BLaER1 (cell line): ENCODE measurements around the gene PDZRN3.

Source experiments
- H3K27ac ChIP-seq: shearing (Covaris generic); formaldehyde crosslinking; 2 replicates; pipeline ENCODE4 v1.8.1; 2022
- H3K27me3 ChIP-seq: shearing (Covaris generic); formaldehyde crosslinking; 2 replicates; pipeline ENCODE4 v1.8.1; 2022
- H3K36me3 ChIP-seq: shearing (Covaris generic); formaldehyde crosslinking; 2 replicates; pipeline ENCODE4 v1.8.1; 2022
- H3K4me1 ChIP-seq: shearing (Covaris generic); formaldehyde crosslinking; 2 replicates; pipeline ENCODE4 v1.8.1; 2022
- H3K4me2 ChIP-seq: shearing (Covaris generic); formaldehyde crosslinking; 2 replicates; pipeline ENCODE4 v1.8.1; 2022
- H3K4me3 ChIP-seq: shearing (Covaris generic); formaldehyde crosslinking; 2 replicates; pipeline ENCODE4 v1.8.1; 2022
- H3K9ac ChIP-seq: shearing (Covaris generic); formaldehyde crosslinking; 2 replicates; pipeline ENCODE4 v1.8.1; 2022
- H3K9me3 ChIP-seq: shearing (Covaris generic); formaldehyde crosslinking; 2 replicates; pipeline ENCODE4 v1.8.1; 2022
- H4K20me1 ChIP-seq: shearing (Covaris generic); formaldehyde crosslinking; 2 replicates; pipeline ENCODE4 v1.8.1; 2022
- Cebpa-rat ChIP-seq: shearing (Covaris generic); IDR thresholded peaks from 2 replicates; pipeline ENCODE4 v1.8.1; 2022

PDZRN3 gene

DNA sequence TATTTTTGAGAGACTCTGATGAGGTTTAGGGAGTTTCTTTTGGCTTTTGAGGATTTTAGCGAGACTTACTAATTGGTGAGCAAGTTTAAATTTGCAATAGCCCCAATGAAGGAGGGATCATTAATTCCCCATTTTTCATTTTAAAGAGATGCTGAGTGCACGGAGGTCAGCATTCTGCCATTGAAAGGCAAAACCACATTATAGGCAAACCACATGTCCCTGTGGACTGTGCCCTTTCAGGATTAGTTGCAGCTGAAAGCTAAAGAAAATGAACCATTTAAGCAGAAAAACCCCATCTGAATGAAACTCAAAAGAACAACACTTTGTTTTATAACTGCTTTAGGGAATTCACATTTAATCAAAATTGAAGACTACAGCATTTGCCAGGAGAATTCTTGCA lies 246.5 kb downstream of the PDZRN3 start:
- H3K27ac ChIP-seq: no peak overlapping the region
- H3K4me1 ChIP-seq: peaks cover 23% of the 10 kb centered on the region
- H3K36me3 ChIP-seq: no peaks in the 10 kb centered on the region
- no peak for TF ChIP-seq Cebpa-rat
- no peak overlapping the region for H3K4me3 ChIP-seq
- no peaks in the 10 kb centered on the region for H3K27me3 ChIP-seq
- no peak overlapping the region for H3K9ac ChIP-seq
- H3K4me2 ChIP-seq: peak overlapping the region; percentile 60
- H3K9me3 ChIP-seq: peaks cover 11% of the 10 kb centered on the region
- H4K20me1 ChIP-seq: no peaks in the 10 kb centered on the region

DNA sequence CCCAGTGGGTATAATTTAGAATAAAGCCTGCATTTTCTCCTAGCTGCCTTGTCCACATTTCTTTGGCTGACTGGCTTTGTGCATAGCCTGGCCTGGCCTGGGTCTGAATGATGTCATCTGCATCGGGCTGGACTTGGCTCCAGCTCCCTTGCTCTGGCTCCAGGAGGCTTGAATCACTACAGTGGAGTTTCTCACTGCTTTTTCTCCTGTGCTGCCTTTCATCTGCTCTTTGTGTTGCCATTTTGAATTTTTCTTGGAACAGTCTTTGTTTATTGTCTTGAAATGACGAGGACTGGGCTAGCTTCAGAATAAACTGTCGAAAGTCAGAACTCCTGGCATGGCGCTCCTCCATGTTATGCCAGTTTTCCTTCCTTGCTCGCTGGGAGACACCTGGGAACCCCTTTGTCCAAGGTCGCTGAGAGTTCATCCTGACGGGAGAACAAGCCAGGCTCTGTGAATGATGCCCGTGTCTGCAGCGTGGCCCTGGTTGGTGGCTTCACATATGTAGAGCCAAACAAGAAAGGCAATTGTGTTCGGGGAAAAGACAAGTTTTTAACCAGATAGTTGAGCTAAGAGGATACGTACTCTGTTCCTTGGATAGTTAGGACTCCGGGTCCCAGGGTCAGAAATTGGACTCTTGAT lies 258.9 kb downstream of the PDZRN3 start:
- Histone ChIP-seq H3K4me2 (no peak overlapping the region), H4K20me1 (no peaks in the 10 kb centered on the region), H3K36me3 (no peaks in the 10 kb centered on the region), H3K4me1 (no peaks in the 10 kb centered on the region), H3K27me3 (no peaks in the 10 kb centered on the region), H3K9ac (no peak overlapping the region), H3K27ac (no peak overlapping the region), H3K9me3 (no peaks in the 10 kb centered on the region), H3K4me3 (no peak overlapping the region)
- TF ChIP-seq Cebpa-rat: no peak

DNA sequence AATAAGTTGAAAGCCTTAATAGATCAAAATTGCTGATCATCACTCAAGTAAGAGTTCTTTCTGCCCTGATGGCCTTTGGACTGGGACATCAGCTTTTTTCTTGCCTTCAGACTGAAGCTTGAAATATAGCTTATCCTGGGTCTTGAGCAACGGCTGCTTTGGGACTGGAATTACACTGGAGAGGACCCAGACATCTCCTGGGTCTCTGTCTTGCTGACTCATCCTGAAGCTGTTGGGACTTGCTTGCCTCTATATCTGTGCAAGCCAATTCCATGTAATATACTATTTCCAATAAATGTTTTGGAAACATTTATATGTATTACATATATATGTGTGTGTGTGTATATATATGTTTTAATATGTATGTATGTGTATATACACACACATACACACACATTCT lies 260.2 kb downstream of the PDZRN3 start:
- Histone ChIP-seq H3K27me3 (no peaks in the 10 kb centered on the region), H3K4me1 (no peaks in the 10 kb centered on the region), H3K4me3 (no peak overlapping the region), H3K4me2 (no peak overlapping the region), H3K36me3 (no peaks in the 10 kb centered on the region), H3K27ac (no peak overlapping the region), H3K9me3 (no peaks in the 10 kb centered on the region), H4K20me1 (no peaks in the 10 kb centered on the region), H3K9ac (no peak overlapping the region)
- no peak for TF ChIP-seq Cebpa-rat

DNA sequence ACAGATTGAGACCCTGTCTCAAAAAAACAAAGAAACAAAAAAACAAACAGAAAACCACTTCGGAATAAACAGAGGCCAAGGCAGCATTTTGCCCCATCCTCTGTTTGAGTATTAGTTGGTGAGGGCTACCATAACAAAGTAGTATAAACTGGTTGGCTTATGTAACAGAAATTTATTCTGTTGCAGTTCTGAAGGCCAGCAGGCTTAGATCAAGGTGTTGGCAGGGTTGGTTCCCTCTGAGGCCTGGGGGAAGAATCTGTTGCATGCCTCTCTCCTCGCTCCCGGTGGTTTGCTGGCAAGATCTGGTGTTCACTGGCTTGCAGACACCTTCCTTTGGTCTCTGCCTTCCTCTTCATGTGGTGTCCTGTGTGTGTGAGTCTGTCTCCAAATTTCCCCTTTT lies 261.6 kb downstream of the PDZRN3 start:
- no peak overlapping the region for H3K9ac ChIP-seq
- TF ChIP-seq Cebpa-rat: no peak

DNA sequence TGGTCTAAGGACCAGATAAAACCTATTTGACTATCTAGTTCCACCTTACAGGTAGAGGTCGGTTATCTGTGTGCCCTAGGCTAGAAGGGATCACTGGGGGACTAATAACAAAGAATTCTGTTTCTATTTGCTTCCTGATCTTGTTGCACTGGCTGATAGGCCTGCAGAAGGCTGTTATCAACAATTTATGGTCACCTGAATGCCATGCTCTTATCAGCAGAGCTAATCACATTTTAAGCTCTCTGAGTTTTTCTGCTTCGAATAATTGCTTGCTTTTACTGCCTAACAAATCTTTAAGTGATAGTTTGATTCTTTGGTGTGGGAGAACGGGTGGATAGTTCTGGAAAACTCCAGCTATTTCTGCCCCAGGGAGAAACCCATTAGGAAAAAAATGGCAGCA lies 263.1 kb downstream of the PDZRN3 start:
- H3K4me2 ChIP-seq: no peak overlapping the region
- H3K9ac ChIP-seq: no peak overlapping the region
- TF ChIP-seq Cebpa-rat: no peak
- peaks cover 10% of the 10 kb centered on the region for H3K9me3 ChIP-seq
- H3K4me3 ChIP-seq: no peak overlapping the region
- no peaks in the 10 kb centered on the region for H3K4me1 ChIP-seq
- no peaks in the 10 kb centered on the region for H3K36me3 ChIP-seq
- no peaks in the 10 kb centered on the region for H3K27me3 ChIP-seq
- H4K20me1 ChIP-seq: no peaks in the 10 kb centered on the region
- no peak overlapping the region for H3K27ac ChIP-seq

More for the DNA sequence above, 261.6 kb downstream of the PDZRN3 start:
- Histone ChIP-seq H3K27me3 (no peaks in the 10 kb centered on the region), H3K9me3 (peaks cover 10% of the 10 kb centered on the region), H3K27ac (no peak overlapping the region), H3K4me3 (no peak overlapping the region), H3K36me3 (no peaks in the 10 kb centered on the region), H3K4me2 (no peak overlapping the region), H3K4me1 (no peaks in the 10 kb centered on the region), H4K20me1 (no peaks in the 10 kb centered on the region)

DNA sequence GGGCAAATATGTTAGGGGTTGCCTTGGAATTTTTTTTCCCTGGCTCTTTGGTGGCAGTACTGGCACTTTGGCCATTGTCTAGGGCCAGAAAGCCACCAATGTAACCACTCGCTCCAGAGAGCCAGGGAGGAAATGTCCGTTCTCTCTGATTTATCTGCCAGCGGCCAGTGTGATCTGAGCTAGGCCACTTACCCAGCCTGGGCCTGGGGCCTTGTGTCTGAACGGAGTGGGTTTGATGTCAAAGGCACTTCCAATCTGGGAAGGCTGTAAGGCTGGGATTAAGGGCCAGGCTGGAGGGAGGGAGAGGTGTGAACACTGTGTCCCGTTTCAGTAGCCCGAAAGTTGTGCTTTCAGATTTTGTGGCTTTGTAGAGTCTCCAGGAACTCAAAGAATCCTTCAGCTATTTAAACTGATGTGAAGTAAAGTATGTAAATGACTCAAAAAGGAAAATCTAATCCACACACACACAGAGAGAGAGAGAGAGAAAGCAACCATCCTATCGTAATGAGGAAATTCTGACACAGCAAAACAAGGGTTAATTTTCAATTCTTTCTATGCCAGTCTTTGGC lies 271.0 kb downstream of the PDZRN3 start:
- Histone ChIP-seq H3K9ac (no peak overlapping the region), H3K9me3 (peaks cover 4% of the 10 kb centered on the region), H3K27me3 (no peaks in the 10 kb centered on the region), H3K4me1 (no peaks in the 10 kb centered on the region), H4K20me1 (no peaks in the 10 kb centered on the region), H3K4me2 (no peak overlapping the region), H3K27ac (no peak overlapping the region), H3K4me3 (no peak overlapping the region), H3K36me3 (no peaks in the 10 kb centered on the region)
- no peak for TF ChIP-seq Cebpa-rat

DNA sequence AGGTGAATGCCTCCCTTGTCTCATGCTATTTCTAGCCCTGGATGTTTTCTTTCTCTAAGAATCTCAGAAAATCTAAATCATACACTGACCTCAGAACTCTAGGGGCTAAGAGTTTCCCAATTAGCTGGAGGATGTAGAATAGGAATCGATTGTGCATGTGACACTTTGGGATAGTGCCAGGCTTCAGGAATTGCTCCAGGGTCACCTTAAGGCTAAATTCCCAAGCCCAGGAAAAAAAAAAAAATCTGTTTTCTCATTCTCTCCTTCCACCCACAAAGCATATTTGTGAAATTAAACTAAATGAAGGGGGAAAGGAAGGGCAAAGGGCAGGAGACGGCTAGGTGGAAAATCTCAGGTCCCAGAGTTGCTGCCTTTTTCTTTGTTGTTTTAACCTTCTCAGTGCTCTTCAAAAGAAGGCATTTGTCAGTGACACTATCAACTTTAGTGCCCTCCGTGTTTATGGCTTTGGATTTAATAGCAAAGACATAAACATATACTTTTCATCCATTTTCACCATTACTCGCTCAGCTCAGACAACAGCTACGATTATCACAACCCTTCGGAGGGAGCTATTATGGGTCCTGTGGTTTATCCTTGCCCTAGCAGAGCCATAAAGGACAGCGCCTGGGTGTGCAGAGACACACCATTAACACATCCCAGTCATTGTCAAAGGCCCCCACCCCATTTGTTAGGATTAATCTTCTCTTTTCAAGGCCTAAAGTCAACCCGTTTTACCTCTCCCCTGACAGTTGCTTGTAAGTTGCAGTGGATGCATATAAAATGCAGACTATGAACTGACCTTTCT lies 271.7 kb downstream of the PDZRN3 start:
- no peak overlapping the region for H3K27ac ChIP-seq
- H3K9me3 ChIP-seq: no peaks in the 10 kb centered on the region
- H3K36me3 ChIP-seq: no peaks in the 10 kb centered on the region
- no peaks in the 10 kb centered on the region for H3K27me3 ChIP-seq
- H3K4me3 ChIP-seq: no peak overlapping the region
- no peak overlapping the region for H3K9ac ChIP-seq
- no peak overlapping the region for H3K4me2 ChIP-seq
- H4K20me1 ChIP-seq: no peaks in the 10 kb centered on the region
- TF ChIP-seq Cebpa-rat: no peak
- no peaks in the 10 kb centered on the region for H3K4me1 ChIP-seq

DNA sequence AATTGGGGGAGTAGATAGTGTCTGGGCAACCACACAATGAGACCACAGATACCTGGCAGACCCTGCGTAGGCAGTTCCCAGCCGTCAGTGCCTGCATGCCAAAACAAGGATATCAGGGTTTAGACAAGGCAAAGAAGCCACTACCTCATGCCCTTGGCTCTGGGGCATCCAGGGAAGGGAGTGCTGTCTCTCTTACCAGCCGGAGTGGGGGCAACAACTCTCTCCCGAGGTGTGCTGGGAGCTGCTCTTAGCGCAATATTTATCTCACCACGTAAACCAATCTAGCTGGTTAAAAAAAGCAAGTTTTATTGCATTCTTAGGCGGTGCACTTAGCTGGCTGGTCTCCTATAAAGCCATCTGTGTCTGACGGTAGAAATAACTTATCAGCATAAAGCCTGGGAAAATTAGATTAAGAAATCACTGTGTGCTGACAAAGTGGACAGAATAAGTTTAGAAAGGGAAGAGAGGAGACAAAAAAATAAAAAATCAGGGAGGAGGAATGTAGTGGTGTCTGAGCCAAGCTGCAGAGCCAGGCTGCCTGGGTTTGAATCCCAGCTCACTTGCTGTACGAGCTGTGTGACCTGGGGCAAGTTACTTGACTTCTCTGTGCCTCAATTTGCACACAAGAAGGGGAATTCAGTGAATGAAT lies 273.2 kb downstream of the PDZRN3 start:
- H3K4me2 ChIP-seq: no peak overlapping the region
- no peaks in the 10 kb centered on the region for H3K4me1 ChIP-seq
- no peak overlapping the region for H3K27ac ChIP-seq
- no peaks in the 10 kb centered on the region for H3K27me3 ChIP-seq
- no peaks in the 10 kb centered on the region for H3K36me3 ChIP-seq
- no peak overlapping the region for H3K9ac ChIP-seq
- no peak for TF ChIP-seq Cebpa-rat
- H4K20me1 ChIP-seq: no peaks in the 10 kb centered on the region
- no peaks in the 10 kb centered on the region for H3K9me3 ChIP-seq
- H3K4me3 ChIP-seq: no peak overlapping the region

DNA sequence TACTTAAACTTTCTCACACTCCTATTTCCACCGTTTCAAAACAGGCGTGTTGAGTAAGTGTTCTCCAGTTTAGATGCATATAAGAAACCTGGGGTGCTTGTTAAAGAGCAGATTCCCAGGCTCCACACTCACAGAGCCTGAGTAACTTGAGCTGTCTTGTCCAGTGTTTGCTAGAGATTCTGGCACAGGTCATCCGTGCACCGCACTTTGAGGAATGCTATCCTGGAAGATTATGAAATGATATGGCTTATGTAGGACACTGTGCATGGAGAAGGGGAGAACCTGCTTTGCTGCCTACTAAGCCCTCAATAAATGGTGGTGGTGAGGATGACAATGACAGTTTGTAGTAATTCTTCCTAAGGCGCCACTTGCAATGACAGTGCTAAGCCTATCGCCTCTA lies 273.7 kb downstream of the PDZRN3 start:
- Histone ChIP-seq H3K36me3 (no peaks in the 10 kb centered on the region), H3K4me3 (no peak overlapping the region), H3K4me1 (no peaks in the 10 kb centered on the region), H3K9ac (no peak overlapping the region), H3K9me3 (no peaks in the 10 kb centered on the region), H3K4me2 (no peak overlapping the region), H3K27me3 (no peaks in the 10 kb centered on the region), H3K27ac (no peak overlapping the region), H4K20me1 (no peaks in the 10 kb centered on the region)
- TF ChIP-seq Cebpa-rat: no peak

DNA sequence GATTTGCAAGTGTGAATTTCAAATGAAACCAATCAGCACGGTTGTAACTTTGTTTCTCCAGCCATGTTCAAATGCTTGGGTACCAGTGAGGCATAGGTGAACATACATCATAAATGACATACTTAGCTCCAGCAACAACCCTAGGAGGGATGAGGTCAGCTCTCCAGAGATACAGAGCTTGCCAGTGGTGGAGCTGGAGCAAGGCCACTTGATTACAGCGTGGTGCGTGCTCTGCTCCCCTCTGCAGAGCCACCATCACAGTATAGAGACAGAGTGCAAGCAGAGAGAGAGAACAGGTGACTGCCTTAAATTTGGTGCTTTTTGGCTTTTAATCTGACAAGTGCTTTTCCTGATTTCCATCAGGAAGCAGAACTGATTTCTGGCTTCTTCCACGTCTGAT lies 275.1 kb downstream of the PDZRN3 start:
- H3K9ac ChIP-seq: no peak overlapping the region
- no peaks in the 10 kb centered on the region for H3K9me3 ChIP-seq
- no peaks in the 10 kb centered on the region for H3K4me1 ChIP-seq
- H3K36me3 ChIP-seq: no peaks in the 10 kb centered on the region
- no peak for TF ChIP-seq Cebpa-rat
- H4K20me1 ChIP-seq: no peaks in the 10 kb centered on the region
- H3K27ac ChIP-seq: no peak overlapping the region
- H3K4me2 ChIP-seq: no peak overlapping the region
- H3K27me3 ChIP-seq: no peaks in the 10 kb centered on the region
- H3K4me3 ChIP-seq: no peak overlapping the region
